ENCODE data around the gene PLCG1. TPM values are rescaled to one million over a fixed set of nuclear protein-coding genes. Genes with fewer than 3 reads are reported as not detected.
"Not testable (repeated sequence)": the region's sequence is repeated elsewhere in the genome, so short reads cannot be mapped to it uniquely, and the experiment has no call there.

PLCG1 gene
- total and polyA plus RNA-seq, 2 donors (not counting 3 experiments of a cell fraction or from before 2014, with no cell fraction given): 164 to 224 TPM

GRCh38 chr20:41131594-41132387, 5.6 kb upstream of the PLCG1 start:
- intact Hi-C loops (cut with micrococcal nuclease): no loop called here
- TF ChIP-seq FOS (IDR thresholded peaks at IDR 0.05; ENCODE audit: borderline replicate concordance, insufficient read depth, low read length) (no peak), MAX (IDR thresholded peaks at IDR 0.05; ENCODE audit: insufficient read depth, insufficient read length) (no peak), CTCF (IDR thresholded peaks at IDR 0.05; ENCODE audit: extremely low read depth in 1 of 2, insufficient read depth in 1 of 2, low read depth in 1 of 2, low read length in 2 of 2) (no peak), POLR2A (IDR thresholded peaks at IDR 0.05; ENCODE audit: low read depth, low read length) (no peak), MYC (IDR thresholded peaks at IDR 0.05; ENCODE audit: low read depth, low read length) (no peak), GATA2 (IDR thresholded peaks at IDR 0.05; ENCODE audit: insufficient read depth, insufficient read length, low read depth, low read length) (no peak), JUN (IDR thresholded peaks at IDR 0.05; ENCODE audit: borderline replicate concordance, insufficient read depth, insufficient read length, low read depth) (no peak), POLR2AphosphoS5 (IDR thresholded peaks at IDR 0.05; ENCODE audit: insufficient read depth, low read depth, low read length) (no peak), EZH2 (IDR thresholded peaks at IDR 0.05; ENCODE audit: borderline replicate concordance, low read depth, low read length, severe bottlenecking) (no peak)
- CTCF ChIA-PET: interaction anchor here (1.0 to 5.8 kb wide), 4 partner anchors 9 to 207 kb away, joined by 3 to 126 read pairs (median 5); partner anchors contain the start of gene LPIN3

GRCh38 chr20:41132388-41132775, 5.0 kb upstream of the PLCG1 start:
- H2AFZ ChIP-seq (ENCODE audit: low read depth, low read length); FAIRE-seq; H3K79me2 ChIP-seq (ENCODE audit: control insufficient read depth, insufficient read depth, low read length); H3K27me3 ChIP-seq (ENCODE audit: control insufficient read depth in 2 of 2, insufficient read depth in 2 of 2, low read length in 2 of 2); H3K27ac ChIP-seq (ENCODE audit: insufficient read depth, low read depth, low read length); H3K4me1 ChIP-seq (ENCODE audit: control insufficient read depth, extremely low read depth, insufficient read depth, low read length); intact Hi-C loops (cut with micrococcal nuclease); H3K9me1 ChIP-seq (replicated peaks; ENCODE audit: control insufficient read depth, extremely low read depth, insufficient read depth, low read length); H4K20me1 ChIP-seq (replicated peaks; ENCODE audit: control insufficient read depth, extremely low read depth, insufficient read depth, low read length); DNase-seq (ENCODE audit: low read depth, low spot score); H3K9me3 ChIP-seq (replicated peaks; ENCODE audit: control insufficient read depth, insufficient read depth, low read length); BruUV-seq (replicated peaks); dilution Hi-C loops (cut with MboI; ENCODE audit: extremely low pct_ligation_motif_present, low sequenced_read_pairs); H3K4me3 ChIP-seq (replicated peaks in 1 of 3; ENCODE audit: insufficient read depth in 1 of 3, low read depth in 1 of 3, low read length in 3 of 3); POLR2A ChIA-PET; H3K36me3 ChIP-seq (ENCODE audit: control insufficient read depth in 2 of 2, extremely low read depth in 1 of 2, insufficient read depth in 2 of 2, low read length in 2 of 2); H3K9ac ChIP-seq (replicated peaks; ENCODE audit: extremely low read depth, insufficient read depth, low read length); H3K4me2 ChIP-seq (ENCODE audit: insufficient read depth, low read length): not testable (repeated sequence)
- CTCF ChIA-PET: interaction anchor here (0.7 to 5.8 kb wide), 7 partner anchors 9 to 279 kb away, joined by 3 to 126 read pairs (median 4); partner anchors contain the start of gene LPIN3

More at GRCh38 chr20:41131594-41132387, 5.6 kb upstream of the PLCG1 start:
- Histone ChIP-seq H3K27me3 (ENCODE audit: control insufficient read depth in 2 of 2, insufficient read depth in 2 of 2, low read length in 2 of 2) (no peaks in the 10 kb centered on the region), H3K4me2 (ENCODE audit: insufficient read depth, low read length) (no peak overlapping the region), H3K9me1 (replicated peaks; ENCODE audit: control insufficient read depth, extremely low read depth, insufficient read depth, low read length) (no peaks in the 10 kb centered on the region), H4K20me1 (replicated peaks; ENCODE audit: control insufficient read depth, extremely low read depth, insufficient read depth, low read length) (no peaks in the 10 kb centered on the region), H3K79me2 (ENCODE audit: control insufficient read depth, insufficient read depth, low read length) (no peaks in the 10 kb centered on the region), H3K27ac (ENCODE audit: insufficient read depth, low read depth, low read length) (no peak overlapping the region), H3K36me3 (ENCODE audit: control insufficient read depth in 2 of 2, extremely low read depth in 1 of 2, insufficient read depth in 2 of 2, low read length in 2 of 2) (peaks cover 0 to under 1% of the 10 kb centered on the region in 2 experiments), H3K9me3 (replicated peaks; ENCODE audit: control insufficient read depth, insufficient read depth, low read length) (no peaks in the 10 kb centered on the region), H3K9ac (replicated peaks; ENCODE audit: extremely low read depth, insufficient read depth, low read length) (no peak overlapping the region), H3K4me1 (ENCODE audit: control insufficient read depth, extremely low read depth, insufficient read depth, low read length) (peaks cover 5% of the 10 kb centered on the region), H2AFZ (ENCODE audit: low read depth, low read length) (no peak overlapping the region), H3K4me3 (replicated peaks in 1 of 3; ENCODE audit: insufficient read depth in 1 of 3, low read depth in 1 of 3, low read length in 3 of 3) (no peak overlapping the region)
- no peak for FAIRE-seq
- dilution Hi-C loops (cut with MboI; ENCODE audit: extremely low pct_ligation_motif_present, low sequenced_read_pairs): no loop called here
- BruUV-seq (replicated peaks): no TSS peak
- POLR2A ChIA-PET: no interaction called here
- DNase-seq (ENCODE audit: low read depth, low spot score): no peak

Data from endothelial cell of umbilical vein (primary cell).